OCI-LY1 (cell line): Measurements from ENCODE around the gene ACOX1.

Source experiments
- EZH2 ChIP-seq: fragments of 200-600 bp; sonication (generic), shearing (Covaris generic); IDR thresholded peaks from 2 replicates; pipeline ENCODE4 v1.8.0; 2017; ENCODE audit warnings: borderline replicate concordance, mixed run types, mild to moderate bottlenecking, antibody characterized with exemption, low read length, moderate library complexity, mixed read lengths
- TF ChIP-seq, protein P1 (sequence below): fragments of 200-600 bp; sonication (generic), shearing (Covaris generic); IDR thresholded peaks from 2 replicates; pipeline ENCODE4 v1.5.1; 2017; ENCODE audit warnings: mild to moderate bottlenecking, antibody characterized with exemption, low read length, moderate library complexity, mixed read lengths

GRCh38 chr17:76009447-76009846 lies 30.5 kb upstream of the ACOX1 start:
- TF ChIP-seq, protein P1, sequence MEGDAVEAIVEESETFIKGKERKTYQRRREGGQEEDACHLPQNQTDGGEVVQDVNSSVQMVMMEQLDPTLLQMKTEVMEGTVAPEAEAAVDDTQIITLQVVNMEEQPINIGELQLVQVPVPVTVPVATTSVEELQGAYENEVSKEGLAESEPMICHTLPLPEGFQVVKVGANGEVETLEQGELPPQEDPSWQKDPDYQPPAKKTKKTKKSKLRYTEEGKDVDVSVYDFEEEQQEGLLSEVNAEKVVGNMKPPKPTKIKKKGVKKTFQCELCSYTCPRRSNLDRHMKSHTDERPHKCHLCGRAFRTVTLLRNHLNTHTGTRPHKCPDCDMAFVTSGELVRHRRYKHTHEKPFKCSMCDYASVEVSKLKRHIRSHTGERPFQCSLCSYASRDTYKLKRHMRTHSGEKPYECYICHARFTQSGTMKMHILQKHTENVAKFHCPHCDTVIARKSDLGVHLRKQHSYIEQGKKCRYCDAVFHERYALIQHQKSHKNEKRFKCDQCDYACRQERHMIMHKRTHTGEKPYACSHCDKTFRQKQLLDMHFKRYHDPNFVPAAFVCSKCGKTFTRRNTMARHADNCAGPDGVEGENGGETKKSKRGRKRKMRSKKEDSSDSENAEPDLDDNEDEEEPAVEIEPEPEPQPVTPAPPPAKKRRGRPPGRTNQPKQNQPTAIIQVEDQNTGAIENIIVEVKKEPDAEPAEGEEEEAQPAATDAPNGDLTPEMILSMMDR, result no peak
- no peak for TF ChIP-seq EZH2
